Fibroblast of skin of back (primary cell): ENCODE results near the gene ATRIP.
"Not testable (repeated sequence)": the region's sequence is repeated elsewhere in the genome, so short reads cannot be mapped to it uniquely, and the experiment has no call there.

ENCODE experiments used
- DNase-seq: peaks from one replicate; pipeline ENCODE4 v3.0.0-alpha.2; 2013

ATRIP gene

GRCh38 chr3:48470286-48470685 is 23.7 kb downstream of the ATRIP start:
- no peak for DNase-seq

GRCh38 chr3:48472673-48472922 is 26.1 kb downstream of the ATRIP start:
- no peak for DNase-seq

- peak; percentile 93 for DNase-seq
These were observed 26.5 kb downstream of the ATRIP start for GRCh38 chr3:48472923-48473616.

GRCh38 chr3:48473617-48473952 is 27.0 kb downstream of the ATRIP start:
- DNase-seq, result no peak

- DNase-seq, result not testable (repeated sequence)
These were observed 27.5 kb downstream of the ATRIP start for GRCh38 chr3:48474031-48474430.

GRCh38 chr3:48474619-48475018 is 28.1 kb downstream of the ATRIP start:
- no peak for DNase-seq

- no peak for DNase-seq
These were observed 28.7 kb downstream of the ATRIP start for GRCh38 chr3:48475188-48475587.

GRCh38 chr3:48476426-48477053 is 30.0 kb downstream of the ATRIP start:
- DNase-seq, result no peak

GRCh38 chr3:48477959-48478520 is 31.5 kb downstream of the ATRIP start:
- DNase-seq, result no peak

GRCh38 chr3:48478626-48479555 is 32.4 kb downstream of the ATRIP start:
- DNase-seq, result no peak

GRCh38 chr3:48480891-48481290 is 34.4 kb downstream of the ATRIP start:
- DNase-seq, result not testable (repeated sequence)

GRCh38 chr3:48482822-48483221 is 36.3 kb downstream of the ATRIP start:
- not testable (repeated sequence) for DNase-seq

- no peak for DNase-seq
These were observed 40.4 kb downstream of the ATRIP start for GRCh38 chr3:48486952-48487351.

GRCh38 chr3:48492461-48493202 is 46.1 kb downstream of the ATRIP start:
- DNase-seq, result no peak

GRCh38 chr3:48493203-48493501 is 46.6 kb downstream of the ATRIP start:
- DNase-seq, result no peak

GRCh38 chr3:48500656-48501055 is 54.1 kb downstream of the ATRIP start:
- no peak for DNase-seq

GRCh38 chr3:48501196-48501595 is 54.7 kb downstream of the ATRIP start:
- DNase-seq, result no peak

- no peak for DNase-seq
These were observed 55.6 kb downstream of the ATRIP start for GRCh38 chr3:48502121-48502520.

GRCh38 chr3:48502728-48503168 is 56.2 kb downstream of the ATRIP start:
- DNase-seq, result no peak

- DNase-seq, result peak; percentile 48
These were observed 57.0 kb downstream of the ATRIP start for GRCh38 chr3:48503401-48504050.

GRCh38 chr3:48504051-48504946 is 57.8 kb downstream of the ATRIP start, which contains the start of gene SHISA5:
Gene SHISA5, minus strand, starts transcription at chr3:48504174. Its CDS starts 80 bp downstream, at chr3:48504094.
- DNase-seq, result peak; percentile 69
